ENCODE results near the gene IGSF21.

IGSF21 gene

GRCh38 chr1:18394563-18395156 is 287.1 kb downstream of the IGSF21 start:
- Histone ChIP-seq H4K20me1 (ENCODE audit: insufficient read depth, low read length) (no peaks in the 10 kb centered on the region), H2AFZ (ENCODE audit: low read length) (no peak overlapping the region), H3K9ac (ENCODE audit: low read length) (no peak overlapping the region), H3K4me2 (ENCODE audit: low read length) (no peak overlapping the region), H3F3A (ENCODE audit: insufficient read depth, low read length) (no peaks in the 10 kb centered on the region), H3K9me2 (ENCODE audit: low read depth, low read length) (no peaks in the 10 kb centered on the region), H3K9me3 (ENCODE audit: low read length) (no peaks in the 10 kb centered on the region), H3K4me3 (ENCODE audit: low read depth, low read length, poor library complexity, severe bottlenecking) (no peak overlapping the region), H3K27ac (ENCODE audit: low read depth, low read length, poor library complexity, severe bottlenecking) (no peak overlapping the region), H3K36me3 (ENCODE audit: insufficient read depth, low read length) (no peaks in the 10 kb centered on the region), H3K79me2 (ENCODE audit: insufficient read depth, low read length) (no peaks in the 10 kb centered on the region), H3K27me3 (ENCODE audit: insufficient read depth, low read length) (no peaks in the 10 kb centered on the region), H3K4me1 (ENCODE audit: insufficient read depth, low read length, severe bottlenecking) (no peaks in the 10 kb centered on the region)
- TF ChIP-seq CTCF (IDR thresholded peaks at IDR 0.05; ENCODE audit: low read length) (no peak), EZH2 (IDR thresholded peaks at IDR 0.05; ENCODE audit: borderline replicate concordance, low read length) (no peak)

- Histone ChIP-seq H3K9ac (ENCODE audit: low read length) (no peak overlapping the region), H3K4me2 (ENCODE audit: low read length) (no peak overlapping the region), H3K79me2 (ENCODE audit: insufficient read depth, low read length) (no peaks in the 10 kb centered on the region), H4K20me1 (ENCODE audit: insufficient read depth, low read length) (no peaks in the 10 kb centered on the region), H3K4me1 (ENCODE audit: insufficient read depth, low read length, severe bottlenecking) (no peaks in the 10 kb centered on the region), H3K27ac (ENCODE audit: low read depth, low read length, poor library complexity, severe bottlenecking) (no peak overlapping the region), H3K27me3 (ENCODE audit: insufficient read depth, low read length) (no peaks in the 10 kb centered on the region), H3K4me3 (ENCODE audit: low read depth, low read length, poor library complexity, severe bottlenecking) (no peak overlapping the region), H3K9me3 (ENCODE audit: low read length) (no peaks in the 10 kb centered on the region), H3F3A (ENCODE audit: insufficient read depth, low read length) (no peaks in the 10 kb centered on the region), H3K36me3 (ENCODE audit: insufficient read depth, low read length) (no peaks in the 10 kb centered on the region), H3K9me2 (ENCODE audit: low read depth, low read length) (no peaks in the 10 kb centered on the region), H2AFZ (ENCODE audit: low read length) (no peak overlapping the region)
- TF ChIP-seq EZH2 (IDR thresholded peaks at IDR 0.05; ENCODE audit: borderline replicate concordance, low read length) (no peak), CTCF (IDR thresholded peaks at IDR 0.05; ENCODE audit: low read length) (no peak)
These were observed 288.8 kb downstream of the IGSF21 start for GRCh38 chr1:18396247-18396980.

- Histone ChIP-seq H3F3A (ENCODE audit: insufficient read depth, low read length) (no peaks in the 10 kb centered on the region), H3K27me3 (ENCODE audit: insufficient read depth, low read length) (no peaks in the 10 kb centered on the region), H3K36me3 (ENCODE audit: insufficient read depth, low read length) (no peaks in the 10 kb centered on the region), H3K9ac (ENCODE audit: low read length) (no peak overlapping the region), H3K4me1 (ENCODE audit: insufficient read depth, low read length, severe bottlenecking) (no peaks in the 10 kb centered on the region), H3K4me2 (ENCODE audit: low read length) (no peak overlapping the region), H3K27ac (ENCODE audit: low read depth, low read length, poor library complexity, severe bottlenecking) (no peak overlapping the region), H3K4me3 (ENCODE audit: low read depth, low read length, poor library complexity, severe bottlenecking) (no peak overlapping the region), H4K20me1 (ENCODE audit: insufficient read depth, low read length) (no peaks in the 10 kb centered on the region), H3K79me2 (ENCODE audit: insufficient read depth, low read length) (no peaks in the 10 kb centered on the region), H2AFZ (ENCODE audit: low read length) (no peak overlapping the region), H3K9me2 (ENCODE audit: low read depth, low read length) (no peaks in the 10 kb centered on the region), H3K9me3 (ENCODE audit: low read length) (no peaks in the 10 kb centered on the region)
- TF ChIP-seq CTCF (IDR thresholded peaks at IDR 0.05; ENCODE audit: low read length) (no peak), EZH2 (IDR thresholded peaks at IDR 0.05; ENCODE audit: borderline replicate concordance, low read length) (no peak)
These were observed 290.0 kb downstream of the IGSF21 start for GRCh38 chr1:18397641-18398040.

Data from OCI-LY1 (cell line).